B cell (primary cell): ENCODE results near the gene NELL1. TPM values are rescaled to one million over a fixed set of nuclear protein-coding genes. Genes with fewer than 3 reads are reported as not detected.

Source experiments
- ATAC-seq: fragments of 200-7000 bp; cut with Tn5 transposase; one replicate; pipeline ENCODE4 v1.10.0; 2021; ENCODE audit warnings: low read depth, mild to moderate bottlenecking, moderate number of reproducible peaks, moderate library complexity
- CTCF ChIA-PET: fragments of 350-600 bp; sonication (Branson Sonifier 250); formaldehyde crosslinking; loops from one replicate; lab custom pipeline; 2021; ENCODE audit warnings: antibody characterized with exemption, inconsistent platforms; lab: Charles Lee
- POLR2A ChIA-PET: fragments of 350-600 bp; sonication (Branson Sonifier 250); formaldehyde crosslinking; loops from one replicate; lab custom pipeline; 2021; ENCODE audit warnings: antibody characterized with exemption; lab: Charles Lee
- DNase-seq: peaks from one replicate; pipeline ENCODE4 v3.0.0; 2013
- H2AFZ ChIP-seq: 2 replicates; pipeline ENCODE4 v1.6.1; 2012; ENCODE audit warnings: mild to moderate bottlenecking, low read depth, low read length; ENCODE audit not compliant: insufficient read depth, poor library complexity, severe bottlenecking
- H3K27ac ChIP-seq, 2 donors: 1 replicate in 1 of 2; 2 replicates in 1 of 2; pipeline ENCODE4 v1.5.1; 2012 to 2013; ENCODE audit warnings: low read length in 2 of 2, mild to moderate bottlenecking in 2 of 2, moderate library complexity in 1 of 2
- H3K27me3 ChIP-seq, 4 experiments: fragments of 200-600 bp in 1 of 4; sonication (generic) in 1 of 4; replicated peaks in 1 of 4; 1 replicate in 2 of 4; 2 replicates in 2 of 4; pipeline versions ENCODE4 v1.6.1 to v1.7.0; 2013 to 2016; ENCODE audit warnings: low read length in 3 of 4, mild to moderate bottlenecking in 2 of 4, mixed read lengths in 1 of 4, moderate library complexity in 1 of 4; ENCODE audit not compliant: insufficient read depth in 4 of 4, control insufficient read depth in 3 of 4; ENCODE audit errors: control extremely low read depth in 1 of 4
- H3K36me3 ChIP-seq, 2 experiments: replicated peaks in 1 of 2; 1 replicate in 1 of 2; 2 replicates in 1 of 2; pipeline versions ENCODE4 v1.6.1 to v1.7.1; 2013; ENCODE audit warnings: low read length in 1 of 2; ENCODE audit not compliant: insufficient read depth in 2 of 2, control insufficient read depth in 1 of 2; ENCODE audit errors: control extremely low read depth in 1 of 2, extremely low read depth in 1 of 2
- H3K4me1 ChIP-seq, 2 donors: fragments of 200-600 bp in 1 of 2; sonication (generic) in 1 of 2; 1 replicate in 1 of 2; 2 replicates in 1 of 2; pipeline versions ENCODE4 v1.5.1 to v1.6.1; 2013 to 2017; ENCODE audit warnings: low read length in 2 of 2; ENCODE audit not compliant: control insufficient read depth in 2 of 2, insufficient read depth in 2 of 2
- H3K4me2 ChIP-seq: replicated peaks from 2 replicates; pipeline ENCODE3; 2012; ENCODE audit warnings: mild to moderate bottlenecking, low read depth, low read length; ENCODE audit not compliant: poor library complexity, severe bottlenecking
- H3K4me3 ChIP-seq, 5 experiments: fragments of 200-600 bp in 1 of 5; sonication (generic) in 1 of 5; 1 replicate in 3 of 5; 2 replicates in 2 of 5; pipeline versions ENCODE4 v1.5.1 to v1.7.0; 2011 to 2016; ENCODE audit warnings: low read length in 4 of 5, mild to moderate bottlenecking in 4 of 5, low read depth in 2 of 5, control low read depth in 1 of 5, moderate library complexity in 1 of 5; ENCODE audit not compliant: insufficient read depth in 1 of 5; ENCODE audit errors: control extremely low read depth in 1 of 5, extremely low read depth in 1 of 5
- H3K79me2 ChIP-seq: fragments of 200-600 bp; sonication (generic); one replicate; pipeline ENCODE4 v1.6.0; 2016; ENCODE audit warnings: low read length; ENCODE audit not compliant: control insufficient read depth, insufficient read depth
- H3K9ac ChIP-seq: fragments of 200-600 bp; sonication (generic); 2 replicates; pipeline ENCODE4 v1.6.1; 2017; ENCODE audit warnings: mild to moderate bottlenecking, low read length, moderate library complexity
- H3K9me3 ChIP-seq, 3 donors: one replicate each; pipeline versions ENCODE4 v1.6.1 to v1.7.1; 2013; ENCODE audit warnings: low read length in 2 of 3; ENCODE audit not compliant: control insufficient read depth in 2 of 3, insufficient read depth in 1 of 3; ENCODE audit errors: control extremely low read depth in 1 of 3
- H4K20me1 ChIP-seq: 2 replicates; pipeline ENCODE4 v1.6.0; 2012; ENCODE audit warnings: mild to moderate bottlenecking, low read length; ENCODE audit not compliant: insufficient read depth, control insufficient read depth, poor library complexity, severe bottlenecking
- H3K27ac Mint-ChIP-seq: one replicate; pipeline ENCODE4 v1.8.0; 2021; ENCODE audit warnings: mixed read lengths
- H3K27me3 Mint-ChIP-seq: one replicate; pipeline ENCODE4 v1.8.0; 2021; ENCODE audit warnings: mixed read lengths
- H3K4me1 Mint-ChIP-seq: one replicate; pipeline ENCODE4 v1.8.0; 2021; ENCODE audit warnings: mixed read lengths
- H3K4me3 Mint-ChIP-seq: one replicate; pipeline ENCODE4 v1.8.0; 2021; ENCODE audit warnings: mixed read lengths
- H3K9me3 Mint-ChIP-seq: one replicate; pipeline ENCODE4 v1.8.0; 2022; ENCODE audit warnings: mixed read lengths; ENCODE audit not compliant: insufficient read depth
- EZH2 ChIP-seq: IDR thresholded peaks from 2 replicates; pipeline ENCODE4 v1.6.1; 2012; ENCODE audit warnings: borderline replicate concordance, low read depth, mild to moderate bottlenecking, moderate library complexity, low read length; ENCODE audit not compliant: insufficient read depth, poor library complexity, severe bottlenecking
- WGBS: methylation state at CpG from one replicate; pipeline ENCODE4 v1.1.5; 2013; ENCODE audit warnings: missing lambda C conversion rate; ENCODE audit not compliant: insufficient coverage; 5-methylcytosine and 5-hydroxymethylcytosine counted together
- intact Hi-C: fragments of 100-400 bp; cut with micrococcal nuclease; formaldehyde crosslinking; loops from one replicate; pipeline ENCODE4 v1.10.0; 2022
- polyA plus RNA-seq: library from polyadenylated mRNA; depleted of rRNA; stranded (reverse); fragments of >200 nt; gene quantifications from 2 replicates; pipeline ENCODE4 v1.2.3, GENCODE V29; 2012
- total RNA-seq, 2 donors: library from RNA; stranded (reverse); fragments of 120-200 nt in 1 of 2; gene quantifications; 1 replicate in 1 of 2; 2 replicates in 1 of 2; pipeline versions ENCODE4 v1.2.3 to v1.2.4, GENCODE V29; 2013 to 2022
- TF ChIP-seq, protein P1 (sequence below): fragments of 200-600 bp; IDR thresholded peaks from one replicate; pipeline ENCODE4 v1.8.0; 2022; ENCODE audit warnings: antibody characterized with exemption, mild to moderate bottlenecking

The NELL1 gene
- total and polyA plus RNA-seq, 2 donors (not counting 1 experiment from before 2014, with no cell fraction given) = not detected

DNA sequence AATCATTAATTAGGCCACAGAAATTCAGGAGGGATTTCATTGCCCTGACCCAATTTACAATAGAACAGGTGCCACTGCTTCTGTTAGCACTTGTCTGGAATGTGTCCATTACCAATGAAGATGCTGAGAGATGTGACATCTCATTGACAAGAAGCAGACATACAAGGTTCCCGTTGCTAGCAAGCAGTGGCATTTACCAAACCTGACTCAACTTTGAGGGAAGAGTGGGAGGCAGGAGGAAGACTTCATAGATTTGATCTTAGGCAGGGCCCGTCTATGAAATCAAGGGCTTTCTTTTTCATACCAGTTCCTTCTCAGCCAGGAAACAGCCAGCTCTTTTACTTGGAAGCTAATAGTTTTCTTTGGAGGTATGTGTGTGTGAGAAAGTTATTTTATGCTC lies 280.2 kb downstream of the NELL1 start:
- H3K9ac ChIP-seq = no peak overlapping the region
- Mint-ChIP-seq H3K27me3 (no peaks in the 10 kb centered on the region), H3K27ac (no peak overlapping the region), H3K4me1 (no peaks in the 10 kb centered on the region), H3K9me3 (no peaks in the 10 kb centered on the region), H3K4me3 (no peak overlapping the region)
- no peaks in the 10 kb centered on the region for H4K20me1 ChIP-seq
- intact Hi-C loops = no loop called here
- no peaks in the 10 kb centered on the region for H3K79me2 ChIP-seq
- no peak for TF ChIP-seq EZH2
- TF ChIP-seq, protein P1, sequence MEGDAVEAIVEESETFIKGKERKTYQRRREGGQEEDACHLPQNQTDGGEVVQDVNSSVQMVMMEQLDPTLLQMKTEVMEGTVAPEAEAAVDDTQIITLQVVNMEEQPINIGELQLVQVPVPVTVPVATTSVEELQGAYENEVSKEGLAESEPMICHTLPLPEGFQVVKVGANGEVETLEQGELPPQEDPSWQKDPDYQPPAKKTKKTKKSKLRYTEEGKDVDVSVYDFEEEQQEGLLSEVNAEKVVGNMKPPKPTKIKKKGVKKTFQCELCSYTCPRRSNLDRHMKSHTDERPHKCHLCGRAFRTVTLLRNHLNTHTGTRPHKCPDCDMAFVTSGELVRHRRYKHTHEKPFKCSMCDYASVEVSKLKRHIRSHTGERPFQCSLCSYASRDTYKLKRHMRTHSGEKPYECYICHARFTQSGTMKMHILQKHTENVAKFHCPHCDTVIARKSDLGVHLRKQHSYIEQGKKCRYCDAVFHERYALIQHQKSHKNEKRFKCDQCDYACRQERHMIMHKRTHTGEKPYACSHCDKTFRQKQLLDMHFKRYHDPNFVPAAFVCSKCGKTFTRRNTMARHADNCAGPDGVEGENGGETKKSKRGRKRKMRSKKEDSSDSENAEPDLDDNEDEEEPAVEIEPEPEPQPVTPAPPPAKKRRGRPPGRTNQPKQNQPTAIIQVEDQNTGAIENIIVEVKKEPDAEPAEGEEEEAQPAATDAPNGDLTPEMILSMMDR = no peak
- CTCF ChIA-PET = no interaction called here
- H3K27ac ChIP-seq = no peak overlapping the region
- ATAC-seq (no peak), DNase-seq (no peak)
- no peak overlapping the region for H3K4me2 ChIP-seq
- no peak overlapping the region for H3K4me3 ChIP-seq
- no peaks in the 10 kb centered on the region for H3K36me3 ChIP-seq
- POLR2A ChIA-PET = no interaction called here
- H3K9me3 ChIP-seq = no peaks in the 10 kb centered on the region
- no CpG with 5 or more reads among the region's 2 CpGs for WGBS
- H3K4me1 ChIP-seq = no peaks in the 10 kb centered on the region
- no peaks in the 10 kb centered on the region for H3K27me3 ChIP-seq
- no peak overlapping the region for H2AFZ ChIP-seq

DNA sequence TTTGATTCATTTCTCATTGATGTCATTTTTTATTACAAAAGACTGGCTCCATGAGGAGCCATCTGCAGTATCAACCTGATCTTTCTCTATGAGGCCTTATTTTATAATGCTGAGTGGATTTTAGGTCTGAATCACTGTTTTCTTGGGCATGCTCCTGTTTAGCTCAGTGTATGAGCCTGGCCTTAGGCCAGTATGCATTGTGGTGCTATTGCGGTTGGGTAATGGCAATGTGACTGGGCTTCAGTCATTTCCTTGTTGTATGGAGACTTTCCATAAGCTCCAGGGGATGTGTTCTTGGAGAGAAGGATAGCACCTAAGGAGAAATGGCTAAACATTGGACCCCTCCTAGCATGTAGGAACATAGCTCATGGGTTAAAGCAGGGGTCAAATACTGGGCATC lies 293.2 kb downstream of the NELL1 start:
- no peak overlapping the region for H2AFZ ChIP-seq
- no peak overlapping the region for H3K4me3 ChIP-seq
- no peaks in the 10 kb centered on the region for H3K27me3 Mint-ChIP-seq
- H3K36me3 ChIP-seq = no peaks in the 10 kb centered on the region
- no peak overlapping the region for H3K4me3 Mint-ChIP-seq
- H4K20me1 ChIP-seq = no peaks in the 10 kb centered on the region
- no peaks in the 10 kb centered on the region for H3K4me1 ChIP-seq
- ATAC-seq = no peak
- CTCF ChIA-PET = no interaction called here
- H3K9me3 ChIP-seq = no peaks in the 10 kb centered on the region
- no peak overlapping the region for H3K9ac ChIP-seq
- no peak overlapping the region for H3K27ac ChIP-seq
- TF ChIP-seq, protein P1 = no peak
- no peak for TF ChIP-seq EZH2
- no peak overlapping the region for H3K4me2 ChIP-seq
- H3K4me1 Mint-ChIP-seq = no peaks in the 10 kb centered on the region
- POLR2A ChIA-PET = no interaction called here
- DNase-seq = no peak
- intact Hi-C loops = no loop called here
- H3K27ac Mint-ChIP-seq = no peak overlapping the region
- H3K9me3 Mint-ChIP-seq = peaks cover 7% of the 10 kb centered on the region
- no peaks in the 10 kb centered on the region for H3K79me2 ChIP-seq
- WGBS = 100% methylated on average over 1 of the region's 1 CpG
- no peaks in the 10 kb centered on the region for H3K27me3 ChIP-seq
